HEK293 (cell line): Measurements from ENCODE around the gene ATP5F1D.

Source experiments
- CTCF ChIA-PET: fragments of 350-600 bp; formaldehyde crosslinking; extraction: SDS; loops from one replicate; lab custom pipeline; 2021; ENCODE audit warnings: antibody characterized with exemption; lab: Yijun Ruan, JAX
- POLR2A ChIA-PET: fragments of 300-600 bp; formaldehyde crosslinking; extraction: SDS; loops from one replicate; lab custom pipeline; 2020; ENCODE audit warnings: antibody characterized with exemption, inconsistent platforms; lab: Yijun Ruan, JAX
- H3K27ac ChIP-seq: fragments of 200-500 bp; sonication (Bioruptor generic); 2 replicates; pipeline ENCODE4 v1.5.1; 2014; ENCODE audit warnings: low read depth, low read length, control low read depth, inconsistent platforms; ENCODE audit errors: extremely low read depth
- H3K36me3 ChIP-seq, 2 experiments: fragments of 200-500 bp in 1 of 2; sonication (Bioruptor generic) in 1 of 2; 1 replicate in 1 of 2; 2 replicates in 1 of 2; pipeline ENCODE4 v1.5.1; 2014 to 2017; ENCODE audit warnings: inconsistent platforms in 2 of 2, low read length in 2 of 2; ENCODE audit not compliant: control insufficient read depth in 2 of 2, insufficient read depth in 1 of 2
- H3K4me1 ChIP-seq: fragments of 200-500 bp; sonication (Bioruptor generic); 2 replicates; pipeline ENCODE4 v1.5.1; 2014; ENCODE audit warnings: mild to moderate bottlenecking, low read length, inconsistent platforms; ENCODE audit not compliant: control insufficient read depth, insufficient read depth
- H3K4me3 ChIP-seq: 2 replicates; pipeline ENCODE4 v1.5.1; 2011; ENCODE audit warnings: low read depth, mild to moderate bottlenecking, control low read depth, low read length, moderate library complexity
- H3K9me3 ChIP-seq: fragments of 200-500 bp; sonication (Bioruptor generic); 2 replicates; pipeline ENCODE4 v1.5.1; 2014; ENCODE audit warnings: low read depth, low read length, inconsistent platforms; ENCODE audit not compliant: control insufficient read depth, insufficient read depth
- GFI1B ChIP-seq: fragments of 450-650 bp; formaldehyde crosslinking; IDR thresholded peaks from 2 replicates; pipeline ENCODE4 v1.5.1; 2016; ENCODE audit warnings: missing biosample characterization, missing genetic modification characterization
- GLIS1 ChIP-seq: fragments of 450-650 bp; formaldehyde crosslinking; IDR thresholded peaks from 2 replicates; pipeline ENCODE4 v1.5.1; 2016; ENCODE audit warnings: missing biosample characterization, missing genetic modification characterization
- KLF7 ChIP-seq: fragments of 450-650 bp; formaldehyde crosslinking; IDR thresholded peaks from 2 replicates; pipeline ENCODE4 v1.5.1; 2016; ENCODE audit warnings: missing biosample characterization, missing genetic modification characterization, borderline replicate concordance
- OSR2 ChIP-seq: fragments of 450-650 bp; formaldehyde crosslinking; IDR thresholded peaks from 2 replicates; pipeline ENCODE4 v1.5.1; 2016; ENCODE audit warnings: missing biosample characterization, missing genetic modification characterization
- SP2 ChIP-seq: fragments of 450-650 bp; formaldehyde crosslinking; IDR thresholded peaks from 2 replicates; pipeline ENCODE4 v1.5.1; 2016; ENCODE audit warnings: missing biosample characterization, missing genetic modification characterization
- TSHZ1 ChIP-seq: fragments of 450-650 bp; formaldehyde crosslinking; IDR thresholded peaks from 2 replicates; pipeline ENCODE4 v1.5.1; 2016; ENCODE audit warnings: missing biosample characterization, missing genetic modification characterization, borderline replicate concordance
- WT1 ChIP-seq: fragments of 450-650 bp; formaldehyde crosslinking; IDR thresholded peaks from 2 replicates; pipeline ENCODE4 v1.5.1; 2016; ENCODE audit warnings: missing biosample characterization, missing genetic modification characterization
- ZBTB20 ChIP-seq: fragments of 450-650 bp; formaldehyde crosslinking; IDR thresholded peaks from 2 replicates; pipeline ENCODE4 v1.5.1; 2016; ENCODE audit warnings: missing biosample characterization, missing genetic modification characterization
- ZBTB21 ChIP-seq: fragments of 450-650 bp; formaldehyde crosslinking; IDR thresholded peaks from 2 replicates; pipeline ENCODE4 v1.5.1; 2017; ENCODE audit warnings: missing biosample characterization, missing genetic modification characterization
- ZBTB44 ChIP-seq: fragments of 450-650 bp; IDR thresholded peaks from 2 replicates; pipeline ENCODE4 v1.5.1; 2018; ENCODE audit warnings: missing biosample characterization, mild to moderate bottlenecking, missing genetic modification characterization
- ZFP41 ChIP-seq: fragments of 450-650 bp; formaldehyde crosslinking; IDR thresholded peaks from 2 replicates; pipeline ENCODE4 v1.5.1; 2016; ENCODE audit warnings: missing biosample characterization, missing genetic modification characterization, borderline replicate concordance
- ZNF138 ChIP-seq: fragments of 450-650 bp; formaldehyde crosslinking; IDR thresholded peaks from 2 replicates; pipeline ENCODE4 v1.5.1; 2016; ENCODE audit warnings: missing biosample characterization, missing genetic modification characterization, borderline replicate concordance
- ZNF2 ChIP-seq: fragments of 450-650 bp; formaldehyde crosslinking; IDR thresholded peaks from 2 replicates; pipeline ENCODE4 v1.5.1; 2016; ENCODE audit warnings: missing biosample characterization, missing genetic modification characterization
- ZNF202 ChIP-seq: fragments of 450-650 bp; formaldehyde crosslinking; IDR thresholded peaks from 2 replicates; pipeline ENCODE4 v1.5.1; 2016; ENCODE audit warnings: missing biosample characterization, missing genetic modification characterization, borderline replicate concordance
- ZNF366 ChIP-seq: fragments of 450-650 bp; formaldehyde crosslinking; conservative IDR thresholded peaks from 2 replicates; pipeline ENCODE4 v1.5.1; 2016; ENCODE audit warnings: missing biosample characterization, missing genetic modification characterization
- ZNF510 ChIP-seq: fragments of 450-650 bp; formaldehyde crosslinking; IDR thresholded peaks from 2 replicates; pipeline ENCODE4 v1.5.1; 2018; ENCODE audit warnings: mild to moderate bottlenecking, missing genetic modification characterization, missing biosample characterization; ENCODE audit not compliant: insufficient replicate concordance
- ZNF626 ChIP-seq: fragments of 450-650 bp; sonication (Bioruptor Pico); formaldehyde crosslinking; IDR thresholded peaks from 2 replicates; pipeline ENCODE4 v1.5.1; 2018; ENCODE audit warnings: missing biosample characterization, missing genetic modification characterization, inconsistent platforms
- ZNF645 ChIP-seq: fragments of 450-650 bp; formaldehyde crosslinking; IDR thresholded peaks from 2 replicates; pipeline ENCODE4; 2016; ENCODE audit warnings: missing biosample characterization, missing genetic modification characterization
- ZNF660 ChIP-seq: fragments of 450-650 bp; IDR thresholded peaks from 2 replicates; pipeline ENCODE4 v1.5.1; 2018; ENCODE audit warnings: missing biosample characterization, mild to moderate bottlenecking, missing genetic modification characterization
- TF ChIP-seq, protein P1 (sequence below): fragments of 450-650 bp; formaldehyde crosslinking; conservative IDR thresholded peaks from 2 replicates; pipeline ENCODE4 v1.5.1; 2016; ENCODE audit warnings: low read depth, missing biosample characterization, missing genetic modification characterization
- TF ChIP-seq, protein P2 (sequence below): fragments of 450-650 bp; formaldehyde crosslinking; IDR thresholded peaks from 2 replicates; pipeline ENCODE4 v1.5.1; 2016; ENCODE audit warnings: missing biosample characterization, missing genetic modification characterization

ATP5F1D gene

DNA sequence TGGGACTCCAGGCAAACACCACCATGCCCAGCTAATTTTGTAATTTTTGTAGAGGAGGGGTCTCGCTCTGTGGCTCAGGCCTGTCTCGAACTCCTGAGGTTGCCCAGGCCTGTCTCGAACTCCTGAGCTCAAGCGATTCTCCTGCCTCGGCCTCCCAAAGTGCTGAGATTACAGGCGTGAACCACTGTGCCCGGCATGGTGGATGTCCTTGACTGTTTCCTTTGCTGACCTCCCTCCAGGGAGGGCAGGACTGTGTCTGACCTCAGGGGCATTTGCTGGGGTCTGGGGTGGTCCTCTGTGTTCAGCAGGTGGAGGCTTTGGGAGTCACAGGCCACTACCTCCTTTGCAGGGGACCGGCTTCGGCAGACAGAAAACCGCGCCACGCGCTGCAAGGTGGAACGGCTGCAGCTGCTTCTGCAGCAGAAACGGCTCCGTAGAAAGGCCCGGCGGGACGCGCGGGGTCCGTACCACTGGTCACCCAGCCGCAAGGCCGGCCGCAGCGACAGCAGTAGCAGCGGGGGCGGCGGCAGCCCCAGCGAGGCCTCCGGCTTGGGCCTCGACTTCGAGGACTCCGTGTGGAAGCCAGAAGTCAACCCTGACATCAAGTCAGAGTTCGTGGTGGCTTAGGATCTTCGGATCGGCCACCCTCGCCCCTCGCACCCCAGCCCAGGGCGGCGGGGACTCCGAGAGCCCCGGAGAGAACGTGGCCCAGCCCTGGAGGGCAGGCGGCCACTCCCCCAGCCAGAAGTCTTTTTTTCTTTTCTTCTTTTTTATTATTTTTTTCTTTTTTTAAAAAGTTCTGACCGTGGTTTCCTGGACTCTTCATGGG lies 15.3 kb downstream of the ATP5F1D start:
- Histone ChIP-seq H3K4me1 (peaks cover 24% of the 10 kb centered on the region), H3K9me3 (no peaks in the 10 kb centered on the region), H3K36me3 (peaks cover 21 to 50% of the 10 kb centered on the region in 2 experiments), H3K4me3 (no peak overlapping the region), H3K27ac (peak overlapping the region; percentile 57; the same call in 1 of the 2 replicates)
- ChIA-PET CTCF (interaction anchor here (1.2 to 1.4 kb wide), 3 partner anchors 10 to 13 kb away, joined by 5 to 9 read pairs (median 6); no protein-coding TSS in a partner anchor), POLR2A (interaction anchor here (0.6 to 10.8 kb wide), 4 partner anchors 10 to 241 kb away, joined by 3 to 407 read pairs (median 4); partner anchors contain the start of gene CIRBP)
- TF ChIP-seq KLF7 = no peak
- TF ChIP-seq GFI1B = no peak
- no peak for TF ChIP-seq ZNF138 (tag by site-specific recombination)
- no peak for TF ChIP-seq TSHZ1 (tag by site-specific recombination)
- TF ChIP-seq WT1 (tag by site-specific recombination) = peak; percentile 23
- no peak for TF ChIP-seq ZNF660 (tag by site-specific recombination)
- TF ChIP-seq, protein P1, sequence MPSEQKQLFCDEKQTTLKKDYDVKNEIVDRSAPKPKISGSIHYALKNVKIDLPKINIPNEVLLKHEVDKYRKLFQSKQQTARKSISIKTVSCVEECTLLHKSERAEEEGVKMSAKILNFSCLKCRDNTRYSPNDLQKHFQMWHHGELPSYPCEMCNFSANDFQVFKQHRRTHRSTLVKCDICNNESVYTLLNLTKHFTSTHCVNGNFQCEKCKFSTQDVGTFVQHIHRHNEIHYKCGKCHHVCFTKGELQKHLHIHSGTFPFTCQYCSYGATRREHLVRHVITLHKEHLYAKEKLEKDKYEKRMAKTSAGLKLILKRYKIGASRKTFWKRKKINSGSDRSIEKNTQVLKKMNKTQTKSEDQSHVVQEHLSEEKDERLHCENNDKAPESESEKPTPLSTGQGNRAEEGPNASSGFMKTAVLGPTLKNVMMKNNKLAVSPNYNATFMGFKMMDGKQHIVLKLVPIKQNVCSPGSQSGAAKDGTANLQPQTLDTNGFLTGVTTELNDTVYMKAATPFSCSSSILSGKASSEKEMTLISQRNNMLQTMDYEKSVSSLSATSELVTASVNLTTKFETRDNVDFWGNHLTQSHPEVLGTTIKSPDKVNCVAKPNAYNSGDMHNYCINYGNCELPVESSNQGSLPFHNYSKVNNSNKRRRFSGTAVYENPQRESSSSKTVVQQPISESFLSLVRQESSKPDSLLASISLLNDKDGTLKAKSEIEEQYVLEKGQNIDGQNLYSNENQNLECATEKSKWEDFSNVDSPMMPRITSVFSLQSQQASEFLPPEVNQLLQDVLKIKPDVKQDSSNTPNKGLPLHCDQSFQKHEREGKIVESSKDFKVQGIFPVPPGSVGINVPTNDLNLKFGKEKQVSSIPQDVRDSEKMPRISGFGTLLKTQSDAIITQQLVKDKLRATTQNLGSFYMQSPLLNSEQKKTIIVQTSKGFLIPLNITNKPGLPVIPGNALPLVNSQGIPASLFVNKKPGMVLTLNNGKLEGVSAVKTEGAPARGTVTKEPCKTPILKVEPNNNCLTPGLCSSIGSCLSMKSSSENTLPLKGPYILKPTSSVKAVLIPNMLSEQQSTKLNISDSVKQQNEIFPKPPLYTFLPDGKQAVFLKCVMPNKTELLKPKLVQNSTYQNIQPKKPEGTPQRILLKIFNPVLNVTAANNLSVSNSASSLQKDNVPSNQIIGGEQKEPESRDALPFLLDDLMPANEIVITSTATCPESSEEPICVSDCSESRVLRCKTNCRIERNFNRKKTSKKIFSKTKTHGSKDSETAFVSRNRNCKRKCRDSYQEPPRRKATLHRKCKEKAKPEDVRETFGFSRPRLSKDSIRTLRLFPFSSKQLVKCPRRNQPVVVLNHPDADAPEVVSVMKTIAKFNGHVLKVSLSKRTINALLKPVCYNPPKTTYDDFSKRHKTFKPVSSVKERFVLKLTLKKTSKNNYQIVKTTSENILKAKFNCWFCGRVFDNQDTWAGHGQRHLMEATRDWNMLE (tag by site-specific recombination) = no peak
- TF ChIP-seq SP2 (tag by site-specific recombination) = no peak
- TF ChIP-seq OSR2 (tag by site-specific recombination) = peak; percentile 21; the same call in 1 of the 2 replicates
- no peak for TF ChIP-seq ZNF366 (tag by site-specific recombination)
- no peak for TF ChIP-seq ZBTB20 (tag by site-specific recombination)
- TF ChIP-seq ZBTB44 (tag by site-specific recombination) = peak; percentile 25; the same call in 1 of the 2 replicates
- no peak for TF ChIP-seq ZFP41 (tag by site-specific recombination)
- no peak for TF ChIP-seq ZNF202
- no peak for TF ChIP-seq ZNF510 (tag by site-specific recombination)
- TF ChIP-seq ZBTB21 (tag by site-specific recombination) = no peak
- TF ChIP-seq, protein P2, sequence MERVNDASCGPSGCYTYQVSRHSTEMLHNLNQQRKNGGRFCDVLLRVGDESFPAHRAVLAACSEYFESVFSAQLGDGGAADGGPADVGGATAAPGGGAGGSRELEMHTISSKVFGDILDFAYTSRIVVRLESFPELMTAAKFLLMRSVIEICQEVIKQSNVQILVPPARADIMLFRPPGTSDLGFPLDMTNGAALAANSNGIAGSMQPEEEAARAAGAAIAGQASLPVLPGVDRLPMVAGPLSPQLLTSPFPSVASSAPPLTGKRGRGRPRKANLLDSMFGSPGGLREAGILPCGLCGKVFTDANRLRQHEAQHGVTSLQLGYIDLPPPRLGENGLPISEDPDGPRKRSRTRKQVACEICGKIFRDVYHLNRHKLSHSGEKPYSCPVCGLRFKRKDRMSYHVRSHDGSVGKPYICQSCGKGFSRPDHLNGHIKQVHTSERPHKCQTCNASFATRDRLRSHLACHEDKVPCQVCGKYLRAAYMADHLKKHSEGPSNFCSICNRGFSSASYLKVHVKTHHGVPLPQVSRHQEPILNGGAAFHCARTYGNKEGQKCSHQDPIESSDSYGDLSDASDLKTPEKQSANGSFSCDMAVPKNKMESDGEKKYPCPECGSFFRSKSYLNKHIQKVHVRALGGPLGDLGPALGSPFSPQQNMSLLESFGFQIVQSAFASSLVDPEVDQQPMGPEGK (tag by site-specific recombination) = peak; percentile 12; the same call in 1 of the 2 replicates
- no peak for TF ChIP-seq ZNF626 (tag by site-specific recombination)
- 0 out of 2 replicates have a peak, but pooled peaks have one; percentile 14 for TF ChIP-seq GLIS1 (tag by site-specific recombination)
- TF ChIP-seq ZNF645 = no peak
- TF ChIP-seq ZNF2 (tag by site-specific recombination) = no peak
